ENCODE data around the gene SUGP2.

Gene SUGP2

GRCh38 chr19:18984251-18984650 is 49.1 kb downstream of the SUGP2 start:
- no peak for TF ChIP-seq CTCF (IDR thresholded peaks at IDR 0.05)

- no peak for TF ChIP-seq CTCF (IDR thresholded peaks at IDR 0.05)
Measured at GRCh38 chr19:18982669-18983068, 50.6 kb downstream of the SUGP2 start.

- TF ChIP-seq CTCF (IDR thresholded peaks at IDR 0.05) = no peak
Measured at GRCh38 chr19:18980432-18981020, 52.8 kb downstream of the SUGP2 start.

- no peak for TF ChIP-seq CTCF (IDR thresholded peaks at IDR 0.05)
Measured at GRCh38 chr19:18978616-18979015, 54.7 kb downstream of the SUGP2 start.

GRCh38 chr19:18975869-18976268 is 57.4 kb downstream of the SUGP2 start:
- TF ChIP-seq CTCF (IDR thresholded peaks at IDR 0.05) = no peak

GRCh38 chr19:18975011-18975410 is 58.3 kb downstream of the SUGP2 start:
- no peak for TF ChIP-seq CTCF (IDR thresholded peaks at IDR 0.05)

- TF ChIP-seq CTCF (IDR thresholded peaks at IDR 0.05) = no peak
Measured at GRCh38 chr19:18972851-18973250, 60.5 kb downstream of the SUGP2 start.

GRCh38 chr19:18972301-18972811 is 61.0 kb downstream of the SUGP2 start:
- no peak for TF ChIP-seq CTCF (IDR thresholded peaks at IDR 0.05)

Measured in LNCAP (cell line).